Type B pancreatic cell (in vitro differentiated cells): Measurements from ENCODE around the gene GNB2. TPM values are rescaled to one million over a fixed set of nuclear protein-coding genes. Genes with fewer than 3 reads are reported as not detected.

Experiments
- DNase-seq: peaks from one replicate; pipeline ENCODE4 v3.0.0; 2021; ENCODE audit warnings: mixed read lengths; ENCODE audit not compliant: unreplicated experiment; ENCODE audit errors: extremely low spot score
- H3K27ac Mint-ChIP-seq: 2 replicates; pipeline ENCODE4 v1.8.0; 2021; ENCODE audit warnings: mild to moderate bottlenecking, mixed read lengths
- H3K27me3 Mint-ChIP-seq: 2 replicates; pipeline ENCODE4 v1.8.0; 2021; ENCODE audit warnings: mixed read lengths
- H3K36me3 Mint-ChIP-seq: 2 replicates; pipeline ENCODE4 v1.8.0; 2021; ENCODE audit warnings: mixed read lengths
- H3K4me1 Mint-ChIP-seq: one replicate; pipeline ENCODE4 v1.8.0; 2021; ENCODE audit warnings: mixed read lengths; ENCODE audit not compliant: unreplicated experiment
- H3K4me3 Mint-ChIP-seq: 2 replicates; pipeline ENCODE4 v1.8.0; 2021; ENCODE audit warnings: mild to moderate bottlenecking, mixed read lengths
- H3K9me3 Mint-ChIP-seq: 2 replicates; pipeline ENCODE4 v1.8.0; 2021; ENCODE audit warnings: mixed read lengths
- CTCF ChIP-seq: fragments of 200-600 bp; sonication (generic); conservative IDR thresholded peaks from 2 replicates; pipeline ENCODE4 v1.5.0; 2021; ENCODE audit warnings: antibody characterized with exemption, mild to moderate bottlenecking
- total RNA-seq: library from RNA; stranded (reverse); gene quantifications from 2 replicates; pipeline ENCODE4 v1.2.1, GENCODE V29; 2021; ENCODE audit warnings: low replicate concordance

GNB2 gene
- total RNA-seq, 1 donor from 2014 or later, result 179 TPM

- peak overlapping the region; percentile 11 for H3K4me3 Mint-ChIP-seq
- no peak for DNase-seq
- H3K9me3 Mint-ChIP-seq, result no peaks in the 10 kb centered on the region
- no peaks in the 10 kb centered on the region for H3K27me3 Mint-ChIP-seq
- no peak for TF ChIP-seq CTCF
- peaks cover 21% of the 10 kb centered on the region for H3K4me1 Mint-ChIP-seq
- no peak overlapping the region for H3K27ac Mint-ChIP-seq
- peaks cover 4% of the 10 kb centered on the region for H3K36me3 Mint-ChIP-seq
Measured at GRCh38 chr7:100688326-100688860, 14.9 kb downstream of the GNB2 start.

GRCh38 chr7:100689230-100690135 is 15.9 kb downstream of the GNB2 start:
- TF ChIP-seq CTCF, result no peak
- Mint-ChIP-seq H3K9me3 (no peaks in the 10 kb centered on the region), H3K27ac (no peak overlapping the region), H3K4me3 (no peak overlapping the region), H3K36me3 (peaks cover 4% of the 10 kb centered on the region), H3K4me1 (peaks cover 21% of the 10 kb centered on the region), H3K27me3 (no peaks in the 10 kb centered on the region)
- DNase-seq, result no peak

GRCh38 chr7:100691676-100692577 is 18.4 kb downstream of the GNB2 start:
- peak overlapping the region; percentile 93 for H3K27ac Mint-ChIP-seq

GRCh38 chr7:100692578-100692961 is 19.0 kb downstream of the GNB2 start:
- Mint-ChIP-seq H3K27me3 (peaks cover 3% of the 10 kb centered on the region), H3K4me3 (peak overlapping the region; percentile 94), H3K4me1 (peaks cover 21% of the 10 kb centered on the region), H3K27ac (peak overlapping the region; percentile 93), H3K36me3 (peaks cover 4% of the 10 kb centered on the region), H3K9me3 (no peaks in the 10 kb centered on the region)
- TF ChIP-seq CTCF, result no peak
- DNase-seq, result no peak

More at GRCh38 chr7:100691676-100692577, 18.4 kb downstream of the GNB2 start:
- Mint-ChIP-seq H3K36me3 (peaks cover 4% of the 10 kb centered on the region), H3K4me3 (peak overlapping the region; percentile 94), H3K4me1 (peaks cover 21% of the 10 kb centered on the region), H3K27me3 (peaks cover 3% of the 10 kb centered on the region), H3K9me3 (no peaks in the 10 kb centered on the region)
- peak; percentile 95 for TF ChIP-seq CTCF
- DNase-seq, result no peak

GRCh38 chr7:100693312-100694097 is 20.0 kb downstream of the GNB2 start:
- peaks cover 5% of the 10 kb centered on the region for H3K27me3 Mint-ChIP-seq
- H3K27ac Mint-ChIP-seq, result peak overlapping the region; percentile 93
- peak overlapping the region; percentile 94 for H3K4me3 Mint-ChIP-seq
- no peak for TF ChIP-seq CTCF
- peaks cover 4% of the 10 kb centered on the region for H3K36me3 Mint-ChIP-seq
- H3K9me3 Mint-ChIP-seq, result no peaks in the 10 kb centered on the region
- H3K4me1 Mint-ChIP-seq, result peaks cover 21% of the 10 kb centered on the region
- no peak for DNase-seq
